ENCODE data around the gene GATA3. TPM values are rescaled to one million over a fixed set of nuclear protein-coding genes. Genes with fewer than 3 reads are reported as not detected.

Gene GATA3
- total RNA-seq, 1 donor from 2014 or later = under 0.01 TPM

GRCh38 chr10:8085251-8085650 is 30.8 kb downstream of the GATA3 start:
- FAIRE-seq (no peak), DNase-seq (ENCODE audit: low read depth) (no peak)
- H3K4me3 ChIP-seq (ENCODE audit: low read depth, low read length) = no peak overlapping the region

GRCh38 chr10:8086315-8086714 is 31.8 kb downstream of the GATA3 start:
- FAIRE-seq = no peak
- no peak overlapping the region for H3K4me3 ChIP-seq (ENCODE audit: low read depth, low read length)
- no peaks in the 10 kb centered on the region for H3K36me3 ChIP-seq (ENCODE audit: control insufficient read depth, insufficient read depth, low read length)
- no peak for DNase-seq (ENCODE audit: low read depth)
- TF ChIP-seq CTCF (IDR thresholded peaks at IDR 0.05; ENCODE audit: insufficient read depth, low read length, severe bottlenecking) = no peak
- H3K27me3 ChIP-seq (ENCODE audit: control insufficient read depth, insufficient read depth, low read length) = no peaks in the 10 kb centered on the region

More at GRCh38 chr10:8085251-8085650, 30.8 kb downstream of the GATA3 start:
- H3K36me3 ChIP-seq (ENCODE audit: control insufficient read depth, insufficient read depth, low read length) = no peaks in the 10 kb centered on the region
- H3K27me3 ChIP-seq (ENCODE audit: control insufficient read depth, insufficient read depth, low read length) = no peaks in the 10 kb centered on the region
- no peak for TF ChIP-seq CTCF (IDR thresholded peaks at IDR 0.05; ENCODE audit: insufficient read depth, low read length, severe bottlenecking)

- FAIRE-seq = no peak
These were observed 34.0 kb downstream of the GATA3 start for GRCh38 chr10:8088504-8088903.

GRCh38 chr10:8092428-8092827 is 37.9 kb downstream of the GATA3 start:
- no peaks in the 10 kb centered on the region for H3K27me3 ChIP-seq (ENCODE audit: control insufficient read depth, insufficient read depth, low read length)
- FAIRE-seq (no peak), DNase-seq (ENCODE audit: low read depth) (peak; percentile 1)
- no peaks in the 10 kb centered on the region for H3K36me3 ChIP-seq (ENCODE audit: control insufficient read depth, insufficient read depth, low read length)
- H3K4me3 ChIP-seq (ENCODE audit: low read depth, low read length) = no peak overlapping the region
- TF ChIP-seq CTCF (IDR thresholded peaks at IDR 0.05; ENCODE audit: insufficient read depth, low read length, severe bottlenecking) = no peak

More at GRCh38 chr10:8088504-8088903, 34.0 kb downstream of the GATA3 start:
- TF ChIP-seq CTCF (IDR thresholded peaks at IDR 0.05; ENCODE audit: insufficient read depth, low read length, severe bottlenecking) = no peak
- no peak for DNase-seq (ENCODE audit: low read depth)
- H3K4me3 ChIP-seq (ENCODE audit: low read depth, low read length) = no peak overlapping the region
- no peaks in the 10 kb centered on the region for H3K36me3 ChIP-seq (ENCODE audit: control insufficient read depth, insufficient read depth, low read length)
- H3K27me3 ChIP-seq (ENCODE audit: control insufficient read depth, insufficient read depth, low read length) = no peaks in the 10 kb centered on the region

- no peaks in the 10 kb centered on the region for H3K36me3 ChIP-seq (ENCODE audit: control insufficient read depth, insufficient read depth, low read length)
- no peak overlapping the region for H3K4me3 ChIP-seq (ENCODE audit: low read depth, low read length)
- DNase-seq (ENCODE audit: low read depth) (no peak), FAIRE-seq (no peak)
- H3K27me3 ChIP-seq (ENCODE audit: control insufficient read depth, insufficient read depth, low read length) = no peaks in the 10 kb centered on the region
- no peak for TF ChIP-seq CTCF (IDR thresholded peaks at IDR 0.05; ENCODE audit: insufficient read depth, low read length, severe bottlenecking)
These were observed 41.5 kb downstream of the GATA3 start for GRCh38 chr10:8095959-8096358.

GRCh38 chr10:8096931-8097330 is 42.4 kb downstream of the GATA3 start:
- Histone ChIP-seq H3K36me3 (ENCODE audit: control insufficient read depth, insufficient read depth, low read length) (no peaks in the 10 kb centered on the region), H3K4me3 (ENCODE audit: low read depth, low read length) (no peak overlapping the region), H3K27me3 (ENCODE audit: control insufficient read depth, insufficient read depth, low read length) (no peaks in the 10 kb centered on the region)
- DNase-seq (ENCODE audit: low read depth) (no peak), FAIRE-seq (no peak)
- TF ChIP-seq CTCF (IDR thresholded peaks at IDR 0.05; ENCODE audit: insufficient read depth, low read length, severe bottlenecking) = no peak

Data from bronchial epithelial cell (primary cell).